ENCODE results near the gene FAM83D.

DNA sequence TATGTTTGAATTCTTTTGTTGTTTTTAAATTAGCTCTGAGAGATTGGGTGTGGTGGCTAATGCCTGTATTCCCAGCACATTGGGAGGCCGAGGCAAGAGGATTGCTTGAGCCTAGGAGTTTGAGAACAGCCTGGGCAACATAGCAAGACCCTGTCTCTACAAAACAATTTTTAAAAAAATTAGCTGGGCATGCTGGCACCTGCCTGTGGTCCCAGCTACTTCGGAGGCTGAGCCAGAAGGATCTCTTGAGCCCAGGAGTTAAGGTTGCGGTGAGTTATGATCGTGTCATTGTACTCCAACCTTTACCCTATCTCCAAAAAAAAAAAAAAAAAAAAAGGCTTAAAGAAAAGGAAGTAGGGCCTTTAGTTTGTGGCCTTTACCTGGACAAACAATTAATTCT is 58.8 kb downstream of the FAM83D start:
- TF ChIP-seq, protein P1, sequence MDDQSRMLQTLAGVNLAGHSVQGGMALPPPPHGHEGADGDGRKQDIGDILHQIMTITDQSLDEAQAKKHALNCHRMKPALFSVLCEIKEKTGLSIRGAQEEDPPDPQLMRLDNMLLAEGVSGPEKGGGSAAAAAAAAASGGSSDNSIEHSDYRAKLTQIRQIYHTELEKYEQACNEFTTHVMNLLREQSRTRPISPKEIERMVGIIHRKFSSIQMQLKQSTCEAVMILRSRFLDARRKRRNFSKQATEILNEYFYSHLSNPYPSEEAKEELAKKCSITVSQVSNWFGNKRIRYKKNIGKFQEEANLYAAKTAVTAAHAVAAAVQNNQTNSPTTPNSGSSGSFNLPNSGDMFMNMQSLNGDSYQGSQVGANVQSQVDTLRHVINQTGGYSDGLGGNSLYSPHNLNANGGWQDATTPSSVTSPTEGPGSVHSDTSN (IDR thresholded peaks at IDR 0.05), result no peak
- TF ChIP-seq EHMT2 (IDR thresholded peaks at IDR 0.05; ENCODE audit: low read depth) (no peak), POLR2A (IDR thresholded peaks at IDR 0.05; ENCODE audit: low read length) (no peak), RAD21 (conservative IDR thresholded peaks at IDR 0.05 in 1 of 2, IDR thresholded peaks at IDR 0.05 in 1 of 2) (no peak)
- TF ChIP-seq, protein P2, sequence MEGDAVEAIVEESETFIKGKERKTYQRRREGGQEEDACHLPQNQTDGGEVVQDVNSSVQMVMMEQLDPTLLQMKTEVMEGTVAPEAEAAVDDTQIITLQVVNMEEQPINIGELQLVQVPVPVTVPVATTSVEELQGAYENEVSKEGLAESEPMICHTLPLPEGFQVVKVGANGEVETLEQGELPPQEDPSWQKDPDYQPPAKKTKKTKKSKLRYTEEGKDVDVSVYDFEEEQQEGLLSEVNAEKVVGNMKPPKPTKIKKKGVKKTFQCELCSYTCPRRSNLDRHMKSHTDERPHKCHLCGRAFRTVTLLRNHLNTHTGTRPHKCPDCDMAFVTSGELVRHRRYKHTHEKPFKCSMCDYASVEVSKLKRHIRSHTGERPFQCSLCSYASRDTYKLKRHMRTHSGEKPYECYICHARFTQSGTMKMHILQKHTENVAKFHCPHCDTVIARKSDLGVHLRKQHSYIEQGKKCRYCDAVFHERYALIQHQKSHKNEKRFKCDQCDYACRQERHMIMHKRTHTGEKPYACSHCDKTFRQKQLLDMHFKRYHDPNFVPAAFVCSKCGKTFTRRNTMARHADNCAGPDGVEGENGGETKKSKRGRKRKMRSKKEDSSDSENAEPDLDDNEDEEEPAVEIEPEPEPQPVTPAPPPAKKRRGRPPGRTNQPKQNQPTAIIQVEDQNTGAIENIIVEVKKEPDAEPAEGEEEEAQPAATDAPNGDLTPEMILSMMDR (IDR thresholded peaks at IDR 0.05), result no peak
- TF ChIP-seq, protein P3, sequence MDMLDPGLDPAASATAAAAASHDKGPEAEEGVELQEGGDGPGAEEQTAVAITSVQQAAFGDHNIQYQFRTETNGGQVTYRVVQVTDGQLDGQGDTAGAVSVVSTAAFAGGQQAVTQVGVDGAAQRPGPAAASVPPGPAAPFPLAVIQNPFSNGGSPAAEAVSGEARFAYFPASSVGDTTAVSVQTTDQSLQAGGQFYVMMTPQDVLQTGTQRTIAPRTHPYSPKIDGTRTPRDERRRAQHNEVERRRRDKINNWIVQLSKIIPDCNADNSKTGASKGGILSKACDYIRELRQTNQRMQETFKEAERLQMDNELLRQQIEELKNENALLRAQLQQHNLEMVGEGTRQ (IDR thresholded peaks at IDR 0.05), result no peak
